ENCODE results near the gene ESYT3.

ESYT3 gene

GRCh38 chr3:138418601-138419206 lies 15.7 kb upstream of the ESYT3 start:
- no peak overlapping the region for H3K4me2 ChIP-seq (ENCODE audit: low read length)
- no peaks in the 10 kb centered on the region for H3K36me3 ChIP-seq (ENCODE audit: control insufficient read depth in 1 of 2, insufficient read depth in 2 of 2, low read length in 2 of 2)
- no peak overlapping the region for H3K9ac ChIP-seq (ENCODE audit: low read length)
- H4K12ac ChIP-seq (ENCODE audit: low read depth, low read length): no peak overlapping the region
- no peak overlapping the region for H2AK5ac ChIP-seq (ENCODE audit: low read length)
- H4K91ac ChIP-seq (ENCODE audit: low read depth, low read length): no peak overlapping the region
- no peak overlapping the region for H4K8ac ChIP-seq (ENCODE audit: low read depth, low read length)
- no peak overlapping the region for H3K14ac ChIP-seq (ENCODE audit: low read length)
- H2AFZ ChIP-seq (ENCODE audit: insufficient read depth, low read length, poor library complexity): no peak overlapping the region
- no peak overlapping the region for H3K23ac ChIP-seq (ENCODE audit: low read length)
- DNase-seq: no peak
- H3K4me1 ChIP-seq (ENCODE audit: control insufficient read depth in 1 of 2, insufficient read depth in 2 of 2, low read length in 2 of 2): no peaks in the 10 kb centered on the region
- H3K4ac ChIP-seq (ENCODE audit: low read depth, low read length): no peak overlapping the region
- no peak overlapping the region for H3K27ac ChIP-seq (ENCODE audit: low read depth, low read length)
- H2BK12ac ChIP-seq (ENCODE audit: low read length): no peak overlapping the region
- no CpG with 5 or more reads among the region's 5 CpGs for WGBS (ENCODE audit: extremely low coverage, insufficient coverage, insufficient read length)
- H2BK120ac ChIP-seq (ENCODE audit: insufficient read depth, low read length, poor library complexity): no peak overlapping the region
- no peak overlapping the region for H3K4me3 ChIP-seq (ENCODE audit: low read depth, low read length)
- H3K27me3 ChIP-seq (ENCODE audit: insufficient read depth, low read length): no peaks in the 10 kb centered on the region
- H3K79me1 ChIP-seq (ENCODE audit: low read length): no peaks in the 10 kb centered on the region
- no peak overlapping the region for H2BK5ac ChIP-seq (ENCODE audit: low read depth, low read length, poor library complexity)
- H3K18ac ChIP-seq (ENCODE audit: low read length): no peak overlapping the region
- H3K79me2 ChIP-seq (ENCODE audit: control insufficient read depth, insufficient read depth, low read length, poor library complexity): no peaks in the 10 kb centered on the region
- peaks cover 3% of the 10 kb centered on the region for H3K9me3 ChIP-seq (ENCODE audit: insufficient read depth, low read depth, low read length)

GRCh38 chr3:138423316-138423715 lies 11.1 kb upstream of the ESYT3 start:
- Histone ChIP-seq H3K18ac (ENCODE audit: low read length) (no peak overlapping the region), H3K36me3 (ENCODE audit: control insufficient read depth in 1 of 2, insufficient read depth in 2 of 2, low read length in 2 of 2) (no peaks in the 10 kb centered on the region)

GRCh38 chr3:138424323-138424722 lies 10.1 kb upstream of the ESYT3 start:
- Histone ChIP-seq H3K4ac (ENCODE audit: low read depth, low read length) (no peak overlapping the region), H4K91ac (ENCODE audit: low read depth, low read length) (no peak overlapping the region), H3K18ac (ENCODE audit: low read length) (no peak overlapping the region), H3K36me3 (ENCODE audit: control insufficient read depth in 1 of 2, insufficient read depth in 2 of 2, low read length in 2 of 2) (no peaks in the 10 kb centered on the region), H3K79me1 (ENCODE audit: low read length) (no peaks in the 10 kb centered on the region), H3K4me3 (ENCODE audit: low read depth, low read length) (no peak overlapping the region), H3K4me1 (ENCODE audit: control insufficient read depth in 1 of 2, insufficient read depth in 2 of 2, low read length in 2 of 2) (no peaks in the 10 kb centered on the region), H4K12ac (ENCODE audit: low read depth, low read length) (no peak overlapping the region), H3K14ac (ENCODE audit: low read length) (no peak overlapping the region), H2BK12ac (ENCODE audit: low read length) (no peak overlapping the region), H4K8ac (ENCODE audit: low read depth, low read length) (no peak overlapping the region), H2BK120ac (ENCODE audit: insufficient read depth, low read length, poor library complexity) (no peak overlapping the region), H3K27me3 (ENCODE audit: insufficient read depth, low read length) (no peaks in the 10 kb centered on the region), H3K9me3 (ENCODE audit: insufficient read depth, low read depth, low read length) (peaks cover 3% of the 10 kb centered on the region), H2AK5ac (ENCODE audit: low read length) (no peak overlapping the region), H3K23ac (ENCODE audit: low read length) (no peak overlapping the region), H3K79me2 (ENCODE audit: control insufficient read depth, insufficient read depth, low read length, poor library complexity) (no peaks in the 10 kb centered on the region), H3K4me2 (ENCODE audit: low read length) (no peak overlapping the region), H3K27ac (ENCODE audit: low read depth, low read length) (no peak overlapping the region), H3K9ac (ENCODE audit: low read length) (no peak overlapping the region), H2AFZ (ENCODE audit: insufficient read depth, low read length, poor library complexity) (no peak overlapping the region), H2BK5ac (ENCODE audit: low read depth, low read length, poor library complexity) (no peak overlapping the region)
- WGBS (ENCODE audit: extremely low coverage, insufficient coverage, insufficient read length): no CpG with 5 or more reads among the region's 2 CpGs
- DNase-seq: no peak

More at GRCh38 chr3:138423316-138423715, 11.1 kb upstream of the ESYT3 start:
- Histone ChIP-seq H3K27me3 (ENCODE audit: insufficient read depth, low read length) (no peaks in the 10 kb centered on the region), H3K4me2 (ENCODE audit: low read length) (no peak overlapping the region), H3K4ac (ENCODE audit: low read depth, low read length) (no peak overlapping the region), H4K91ac (ENCODE audit: low read depth, low read length) (no peak overlapping the region), H3K79me1 (ENCODE audit: low read length) (no peaks in the 10 kb centered on the region), H2BK12ac (ENCODE audit: low read length) (no peak overlapping the region), H4K8ac (ENCODE audit: low read depth, low read length) (no peak overlapping the region), H2AFZ (ENCODE audit: insufficient read depth, low read length, poor library complexity) (no peak overlapping the region), H2BK5ac (ENCODE audit: low read depth, low read length, poor library complexity) (no peak overlapping the region), H3K4me1 (ENCODE audit: control insufficient read depth in 1 of 2, insufficient read depth in 2 of 2, low read length in 2 of 2) (no peaks in the 10 kb centered on the region), H3K23ac (ENCODE audit: low read length) (no peak overlapping the region), H3K9me3 (ENCODE audit: insufficient read depth, low read depth, low read length) (peaks cover 3% of the 10 kb centered on the region), H3K4me3 (ENCODE audit: low read depth, low read length) (no peak overlapping the region), H3K9ac (ENCODE audit: low read length) (no peak overlapping the region), H3K14ac (ENCODE audit: low read length) (no peak overlapping the region), H2BK120ac (ENCODE audit: insufficient read depth, low read length, poor library complexity) (no peak overlapping the region), H3K79me2 (ENCODE audit: control insufficient read depth, insufficient read depth, low read length, poor library complexity) (no peaks in the 10 kb centered on the region), H3K27ac (ENCODE audit: low read depth, low read length) (no peak overlapping the region), H4K12ac (ENCODE audit: low read depth, low read length) (no peak overlapping the region), H2AK5ac (ENCODE audit: low read length) (no peak overlapping the region)
- DNase-seq: no peak
- no CpG with 5 or more reads among the region's 1 CpG for WGBS (ENCODE audit: extremely low coverage, insufficient coverage, insufficient read length)

GRCh38 chr3:138426211-138426610 lies 8.2 kb upstream of the ESYT3 start:
- no peak overlapping the region for H4K8ac ChIP-seq (ENCODE audit: low read depth, low read length)
- no peak overlapping the region for H3K4ac ChIP-seq (ENCODE audit: low read depth, low read length)
- no CpG with 5 or more reads among the region's 3 CpGs for WGBS (ENCODE audit: extremely low coverage, insufficient coverage, insufficient read length)
- H3K18ac ChIP-seq (ENCODE audit: low read length): no peak overlapping the region
- no peak overlapping the region for H3K9ac ChIP-seq (ENCODE audit: low read length)
- no peaks in the 10 kb centered on the region for H3K27me3 ChIP-seq (ENCODE audit: insufficient read depth, low read length)
- no peaks in the 10 kb centered on the region for H3K36me3 ChIP-seq (ENCODE audit: control insufficient read depth in 1 of 2, insufficient read depth in 2 of 2, low read length in 2 of 2)
- H3K9me3 ChIP-seq (ENCODE audit: insufficient read depth, low read depth, low read length): peaks cover 3% of the 10 kb centered on the region
- H3K4me2 ChIP-seq (ENCODE audit: low read length): no peak overlapping the region
- H2AFZ ChIP-seq (ENCODE audit: insufficient read depth, low read length, poor library complexity): no peak overlapping the region
- no peaks in the 10 kb centered on the region for H3K4me1 ChIP-seq (ENCODE audit: control insufficient read depth in 1 of 2, insufficient read depth in 2 of 2, low read length in 2 of 2)
- H3K27ac ChIP-seq (ENCODE audit: low read depth, low read length): no peak overlapping the region
- no peak overlapping the region for H2AK5ac ChIP-seq (ENCODE audit: low read length)
- H3K23ac ChIP-seq (ENCODE audit: low read length): no peak overlapping the region
- H4K91ac ChIP-seq (ENCODE audit: low read depth, low read length): no peak overlapping the region
- no peaks in the 10 kb centered on the region for H3K79me2 ChIP-seq (ENCODE audit: control insufficient read depth, insufficient read depth, low read length, poor library complexity)
- no peak overlapping the region for H2BK5ac ChIP-seq (ENCODE audit: low read depth, low read length, poor library complexity)
- H2BK12ac ChIP-seq (ENCODE audit: low read length): no peak overlapping the region
- H3K79me1 ChIP-seq (ENCODE audit: low read length): no peaks in the 10 kb centered on the region
- H4K12ac ChIP-seq (ENCODE audit: low read depth, low read length): no peak overlapping the region
- no peak overlapping the region for H3K4me3 ChIP-seq (ENCODE audit: low read depth, low read length)
- H3K14ac ChIP-seq (ENCODE audit: low read length): no peak overlapping the region
- DNase-seq: peak in 1 of 2 donors; percentile 13
- no peak overlapping the region for H2BK120ac ChIP-seq (ENCODE audit: insufficient read depth, low read length, poor library complexity)
